Nephron progenitor cell (in vitro differentiated cells): ENCODE measurements around the gene PLCH2.

Source experiments
- DNase-seq: peaks from one replicate; pipeline ENCODE4 v3.0.0; 2021
- H3K27ac Mint-ChIP-seq: 2 replicates; pipeline ENCODE4 v1.8.0; 2021; ENCODE audit warnings: mild to moderate bottlenecking, moderate library complexity, mixed read lengths
- H3K27me3 Mint-ChIP-seq: 2 replicates; pipeline ENCODE4 v1.8.0; 2021; ENCODE audit warnings: mild to moderate bottlenecking, low read depth, mixed read lengths; ENCODE audit not compliant: poor library complexity
- H3K36me3 Mint-ChIP-seq: 2 replicates; pipeline ENCODE4 v1.8.0; 2021; ENCODE audit warnings: low read depth, mixed read lengths
- H3K4me1 Mint-ChIP-seq: 2 replicates; pipeline ENCODE4 v1.8.0; 2021; ENCODE audit warnings: mixed read lengths
- H3K4me3 Mint-ChIP-seq: 2 replicates; pipeline ENCODE4 v1.8.0; 2021; ENCODE audit warnings: mild to moderate bottlenecking, moderate library complexity, mixed read lengths
- H3K9me3 Mint-ChIP-seq: 2 replicates; pipeline ENCODE4 v1.8.0; 2021; ENCODE audit warnings: mild to moderate bottlenecking, moderate library complexity, mixed read lengths
- CTCF ChIP-seq: fragments of 200-600 bp; sonication (generic); IDR thresholded peaks from 2 replicates; pipeline ENCODE4 v1.5.0; 2021; ENCODE audit warnings: antibody characterized with exemption

PLCH2 gene

GRCh38 chr1:2433936-2434655, 42.0 kb upstream of the PLCH2 start:
- H3K9me3 Mint-ChIP-seq, result peaks cover 6% of the 10 kb centered on the region
- H3K27ac Mint-ChIP-seq, result no peak overlapping the region
- no peak for TF ChIP-seq CTCF
- H3K36me3 Mint-ChIP-seq, result no peaks in the 10 kb centered on the region
- H3K4me1 Mint-ChIP-seq, result no peaks in the 10 kb centered on the region
- no peak overlapping the region for H3K4me3 Mint-ChIP-seq
- H3K27me3 Mint-ChIP-seq, result peaks cover 44% of the 10 kb centered on the region
- DNase-seq, result no peak

GRCh38 chr1:2435091-2435490, 41.0 kb upstream of the PLCH2 start:
- DNase-seq, result no peak
- Mint-ChIP-seq H3K36me3 (no peaks in the 10 kb centered on the region), H3K4me3 (no peak overlapping the region), H3K9me3 (no peaks in the 10 kb centered on the region), H3K4me1 (no peaks in the 10 kb centered on the region), H3K27me3 (peaks cover 42% of the 10 kb centered on the region), H3K27ac (no peak overlapping the region)
- TF ChIP-seq CTCF, result no peak

DNA sequence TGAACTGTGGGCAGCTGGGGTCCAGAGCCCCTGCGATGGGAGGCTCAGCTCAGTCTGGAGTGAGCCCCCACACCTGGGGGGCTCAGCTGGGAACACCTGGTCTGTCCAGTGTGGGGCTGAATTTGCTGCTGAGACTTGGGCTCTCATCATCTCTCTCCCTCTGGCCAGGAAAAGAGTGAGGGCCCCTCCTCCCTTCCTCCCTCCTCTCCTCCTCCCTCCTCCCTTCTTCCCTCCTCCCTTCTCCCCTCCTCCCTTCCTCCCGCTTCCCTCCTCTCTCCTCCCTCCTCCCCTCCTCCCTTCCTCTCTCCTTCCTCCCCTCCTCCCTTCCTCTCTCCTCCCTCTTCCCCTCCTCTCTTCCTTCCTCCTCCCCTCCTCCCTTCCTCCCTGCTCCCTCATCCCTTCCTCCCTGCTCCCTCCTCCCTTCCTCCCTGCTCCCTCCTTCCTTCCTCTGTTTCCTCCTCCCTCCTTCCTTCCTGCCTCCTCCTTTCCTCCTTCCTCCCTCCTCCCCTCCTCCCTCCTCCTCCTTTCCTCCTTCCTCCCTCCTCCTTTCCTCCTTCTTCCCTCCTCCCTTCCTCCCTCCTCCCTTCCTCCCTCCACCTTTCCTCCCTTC, 40.2 kb upstream of the PLCH2 start:
- no peak for DNase-seq
- TF ChIP-seq CTCF, result no peak
- Mint-ChIP-seq H3K27ac (no peak overlapping the region), H3K36me3 (no peaks in the 10 kb centered on the region), H3K4me3 (no peak overlapping the region), H3K27me3 (peaks cover 42% of the 10 kb centered on the region), H3K9me3 (no peaks in the 10 kb centered on the region), H3K4me1 (no peaks in the 10 kb centered on the region)

DNA sequence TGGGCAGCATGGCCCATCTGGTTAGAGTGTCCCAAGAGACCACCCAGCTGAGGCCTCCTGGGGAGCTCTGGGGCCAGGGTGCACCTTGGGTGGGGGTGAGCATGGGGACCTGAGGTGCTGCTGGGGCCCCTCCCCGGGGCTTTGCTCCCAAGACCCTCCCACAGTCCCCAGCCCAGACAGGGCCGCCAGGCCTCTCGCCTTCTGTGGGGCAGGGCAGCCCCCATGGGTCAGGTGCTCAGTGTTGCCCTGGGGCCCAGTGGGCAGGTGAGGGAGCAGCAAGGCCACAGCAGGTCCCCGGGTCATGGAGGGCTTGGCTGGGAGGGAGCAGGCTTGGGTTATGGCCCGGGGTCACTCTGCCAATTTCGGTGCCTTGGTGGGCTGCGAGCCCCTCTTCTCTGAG, 39.2 kb upstream of the PLCH2 start:
- no peaks in the 10 kb centered on the region for H3K9me3 Mint-ChIP-seq
- no peak overlapping the region for H3K4me3 Mint-ChIP-seq
- peaks cover 52% of the 10 kb centered on the region for H3K27me3 Mint-ChIP-seq
- H3K36me3 Mint-ChIP-seq, result no peaks in the 10 kb centered on the region
- no peak for DNase-seq
- TF ChIP-seq CTCF, result no peak
- H3K27ac Mint-ChIP-seq, result no peak overlapping the region
- H3K4me1 Mint-ChIP-seq, result no peaks in the 10 kb centered on the region

- Mint-ChIP-seq H3K27me3 (peaks cover 59% of the 10 kb centered on the region), H3K36me3 (no peaks in the 10 kb centered on the region), H3K4me3 (no peak overlapping the region), H3K9me3 (no peaks in the 10 kb centered on the region), H3K27ac (no peak overlapping the region), H3K4me1 (no peaks in the 10 kb centered on the region)
- no peak for TF ChIP-seq CTCF
- DNase-seq, result no peak
Observed at GRCh38 chr1:2437617-2438016, 38.5 kb upstream of the PLCH2 start.

DNA sequence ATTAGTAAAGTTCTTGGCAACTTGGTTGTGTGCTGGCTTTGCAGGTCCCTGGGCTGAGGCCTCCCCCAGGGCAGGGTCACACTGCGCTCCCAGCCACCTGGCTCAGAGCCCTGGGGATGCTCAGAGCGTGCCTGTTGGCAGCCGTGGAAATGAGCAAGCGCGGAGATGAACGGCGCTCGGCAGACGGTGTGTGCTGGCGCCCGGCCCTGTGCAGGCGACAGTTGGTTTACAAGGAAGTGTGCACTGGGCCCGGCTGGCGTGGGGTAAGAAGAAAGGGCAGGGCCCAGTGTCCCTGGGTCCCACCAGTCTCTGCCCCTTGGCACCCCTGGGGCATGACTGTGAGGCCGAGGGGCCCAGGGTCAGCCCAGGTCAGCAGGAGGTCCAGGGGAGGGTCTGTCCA, 38.1 kb upstream of the PLCH2 start:
- DNase-seq, result no peak
- no peak for TF ChIP-seq CTCF
- Mint-ChIP-seq H3K4me3 (no peak overlapping the region), H3K27ac (no peak overlapping the region), H3K4me1 (no peaks in the 10 kb centered on the region), H3K36me3 (no peaks in the 10 kb centered on the region), H3K9me3 (no peaks in the 10 kb centered on the region), H3K27me3 (peaks cover 60% of the 10 kb centered on the region)
